HepG2 (cell line): ENCODE results near the gene ST6GALNAC4. TPM values are rescaled to one million over a fixed set of nuclear protein-coding genes. Genes with fewer than 3 reads are reported as not detected.

Experiments used
- GLI4 ChIP-seq: sonication (generic); formaldehyde crosslinking; IDR thresholded peaks from 2 replicates; pipeline ENCODE4 v1.5.1; 2020; ENCODE audit warnings: missing genetic modification reagents, mild to moderate bottlenecking, moderate library complexity, borderline replicate concordance
- HNRNPH1 ChIP-seq: fragments of 200-400 bp; formaldehyde crosslinking; optimal IDR thresholded peaks from 2 replicates; pipeline ENCODE3; 2017; ENCODE audit warnings: mild to moderate bottlenecking, low read depth, low read length
- KIAA2018 ChIP-seq: sonication (generic); formaldehyde crosslinking; IDR thresholded peaks from 2 replicates; pipeline ENCODE4 v1.5.0; 2020; ENCODE audit warnings: mild to moderate bottlenecking, missing genetic modification reagents, borderline replicate concordance
- NR2C2 ChIP-seq: sonication (generic); formaldehyde crosslinking; IDR thresholded peaks from 2 replicates; pipeline ENCODE4 v1.4.0; 2020; ENCODE audit warnings: missing genetic modification reagents, mild to moderate bottlenecking, moderate library complexity, borderline replicate concordance
- PATZ1 ChIP-seq: sonication (generic); formaldehyde crosslinking; IDR thresholded peaks from 2 replicates; pipeline ENCODE4 v1.4.0; 2020; ENCODE audit warnings: missing genetic modification reagents
- POLR2G ChIP-seq: fragments of 200-400 bp; formaldehyde crosslinking; IDR thresholded peaks from 2 replicates; pipeline ENCODE4 v1.6.1; 2018; ENCODE audit warnings: mild to moderate bottlenecking, low read depth, low read length, moderate library complexity
- TOPORS ChIP-seq: sonication (generic); formaldehyde crosslinking; IDR thresholded peaks from 2 replicates; pipeline ENCODE4 v1.8.0; 2023; ENCODE audit warnings: mild to moderate bottlenecking, missing genetic modification reagents
- ZNF549 ChIP-seq: sonication (generic); formaldehyde crosslinking; IDR thresholded peaks from 2 replicates; pipeline ENCODE4 v1.5.0; 2020; ENCODE audit warnings: missing genetic modification reagents
- ZNF790 ChIP-seq: sonication (generic); formaldehyde crosslinking; IDR thresholded peaks from 2 replicates; pipeline ENCODE4 v1.8.0; 2022; ENCODE audit warnings: missing genetic modification reagents, mild to moderate bottlenecking, borderline replicate concordance
- ZNF850 ChIP-seq: sonication (generic); formaldehyde crosslinking; conservative IDR thresholded peaks from 2 replicates; pipeline ENCODE4 v1.9.0; 2021; ENCODE audit warnings: mild to moderate bottlenecking, missing genetic modification reagents
- ZUFSP ChIP-seq: sonication (generic); formaldehyde crosslinking; IDR thresholded peaks from 2 replicates; pipeline ENCODE4 v1.9.0; 2021; ENCODE audit warnings: missing genetic modification reagents, mild to moderate bottlenecking, borderline replicate concordance
- polyA plus RNA-seq, 8 experiments: library from polyadenylated mRNA; depleted of rRNA in 3 of 8; stranded (reverse) in 7 of 8; unstranded in 1 of 8; fragments of >200 nt; fragmentation: Illumina TruSeq in 4 of 8; extraction: Trizol in 4 of 8; gene quantifications; 2 replicates each; pipeline versions ENCODE4 v1.2.1 to v1.2.3, GENCODE V29; 2011 to 2016; ENCODE audit warnings: low read depth in 4 of 8, missing spikeins in 1 of 8, mixed read lengths in 1 of 8; ENCODE audit not compliant: insufficient read depth in 1 of 8
- total RNA-seq, 5 experiments: library from RNA; depleted of rRNA; stranded (reverse); fragments of >200 nt; fragmentation: Illumina TruSeq; extraction: Trizol; gene quantifications; 2 replicates each; pipeline ENCODE4 v1.2.3, GENCODE V29; 2016; ENCODE audit warnings: low read depth in 1 of 5
- TF ChIP-seq, protein P1 (sequence below), 2 experiments: sonication (generic) in 1 of 2; formaldehyde crosslinking in 1 of 2; IDR thresholded peaks; 2 replicates each; pipeline versions ENCODE4 v1.4.0 to v1.6.1; 2018 to 2020; ENCODE audit warnings: missing genetic modification reagents in 2 of 2, borderline replicate concordance in 1 of 2, low read depth in 1 of 2, mild to moderate bottlenecking in 1 of 2, missing biosample characterization in 1 of 2

The ST6GALNAC4 gene
- total and polyA plus RNA-seq, 2 of the 13 experiments (the other 11 are each of a cell fraction or from before 2014, with no cell fraction given) = 18.8 to 27.7 TPM

DNA sequence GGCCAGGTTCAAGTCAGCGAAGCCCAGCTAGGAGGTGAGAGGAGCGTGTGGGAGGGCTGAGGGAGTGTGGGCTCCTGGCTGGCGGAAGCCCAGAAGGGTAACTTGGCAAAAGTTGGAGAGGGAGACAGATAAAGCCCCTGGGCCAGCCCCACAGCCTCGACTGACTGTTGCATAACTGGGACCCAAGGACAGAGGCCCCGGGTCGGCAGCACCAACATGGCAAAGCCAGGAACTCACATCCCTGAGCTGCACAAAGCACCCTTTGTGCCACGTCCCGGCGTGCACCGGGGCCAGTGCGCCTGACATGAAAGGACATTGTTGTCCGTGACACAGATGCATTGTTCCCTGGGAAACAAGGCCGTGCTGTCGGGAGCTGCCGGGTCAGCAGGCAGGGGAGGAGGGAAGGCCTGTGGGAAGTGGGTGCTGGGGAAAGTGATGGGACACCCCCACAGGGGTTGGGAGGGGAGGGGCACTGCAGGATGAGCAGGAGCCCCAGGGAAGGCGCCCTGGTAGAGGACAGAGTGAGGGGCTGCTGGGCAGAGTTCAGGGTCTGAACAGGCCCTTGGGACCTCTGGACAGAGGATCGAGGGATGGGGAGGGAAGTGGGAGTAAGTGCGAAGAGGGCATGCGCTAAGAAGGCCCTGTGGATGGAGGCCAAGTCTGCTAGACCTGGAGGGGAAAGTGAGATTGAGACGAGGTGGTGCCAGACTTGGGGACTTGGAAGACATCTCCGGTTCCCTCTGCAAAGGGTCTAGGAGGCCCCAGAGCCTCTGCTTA, 33.9 kb upstream of the ST6GALNAC4 start (continued):
- TF ChIP-seq, protein P1, sequence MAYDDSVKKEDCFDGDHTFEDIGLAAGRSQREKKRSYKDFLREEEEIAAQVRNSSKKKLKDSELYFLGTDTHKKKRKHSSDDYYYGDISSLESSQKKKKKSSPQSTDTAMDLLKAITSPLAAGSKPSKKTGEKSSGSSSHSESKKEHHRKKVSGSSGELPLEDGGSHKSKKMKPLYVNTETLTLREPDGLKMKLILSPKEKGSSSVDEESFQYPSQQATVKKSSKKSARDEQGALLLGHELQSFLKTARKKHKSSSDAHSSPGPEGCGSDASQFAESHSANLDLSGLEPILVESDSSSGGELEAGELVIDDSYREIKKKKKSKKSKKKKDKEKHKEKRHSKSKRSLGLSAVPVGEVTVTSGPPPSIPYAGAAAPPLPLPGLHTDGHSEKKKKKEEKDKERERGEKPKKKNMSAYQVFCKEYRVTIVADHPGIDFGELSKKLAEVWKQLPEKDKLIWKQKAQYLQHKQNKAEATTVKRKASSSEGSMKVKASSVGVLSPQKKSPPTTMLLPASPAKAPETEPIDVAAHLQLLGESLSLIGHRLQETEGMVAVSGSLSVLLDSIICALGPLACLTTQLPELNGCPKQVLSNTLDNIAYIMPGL (CRISPR knock-in tag; IDR thresholded peaks at IDR 0.05; ENCODE audit: borderline replicate concordance in 1 of 2, low read depth in 1 of 2) = peak in 1 of 2 experiments; percentile 60; a peak in 2 of 4 replicates
- TF ChIP-seq GLI4 (CRISPR knock-in tag) = no peak
- peak; percentile 100 for TF ChIP-seq PATZ1 (CRISPR knock-in tag)
- TF ChIP-seq POLR2G = peak; percentile 88
- no peak for TF ChIP-seq ZUFSP (CRISPR knock-in tag)
- no peak for TF ChIP-seq KIAA2018
- no peak for TF ChIP-seq ZNF850 (CRISPR knock-in tag)
- no peak for TF ChIP-seq ZNF790 (CRISPR knock-in tag)
- TF ChIP-seq NR2C2 (CRISPR knock-in tag) = peak; percentile 90
- no peak for TF ChIP-seq ZNF549 (CRISPR knock-in tag)
- no peak for TF ChIP-seq TOPORS (CRISPR knock-in tag)
- no peak for TF ChIP-seq HNRNPH1
